ENCODE measurements around the gene GOSR1. TPM values are rescaled to one million over a fixed set of nuclear protein-coding genes. Genes with fewer than 3 reads are reported as not detected.
A peak's percentile ranks its signal among the peaks of the same experiment; 100 is the strongest.
"Not testable (repeated sequence)": the region's sequence is repeated elsewhere in the genome, so short reads cannot be mapped to it uniquely, and the experiment has no call there.

The GOSR1 gene
- 50.9 TPM for total RNA-seq
- long read RNA-seq, full-length matches to known transcripts: 19 of 46 reads
- long read RNA-seq, partial matches to known transcripts: 4 of 46 reads
- long read RNA-seq, other reads (novel, unspliced or antisense): 23 of 46 reads

GRCh38 chr17:30477083-30477773 is at the start of gene GOSR1:
Gene GOSR1, plus strand, starts transcription at chr17:30477408. Its CDS starts 26 bp downstream, at chr17:30477434.
- peak; percentile 97 for DNase-seq (ENCODE audit: low spot score)

- no peak for DNase-seq (ENCODE audit: low spot score)
These were observed 49.6 kb upstream of the GOSR1 start for GRCh38 chr17:30427611-30428010.

- no peak for DNase-seq (ENCODE audit: low spot score)
These were observed 48.1 kb upstream of the GOSR1 start for GRCh38 chr17:30429155-30429554.

GRCh38 chr17:30433514-30433913 is 43.7 kb upstream of the GOSR1 start:
- no peak for DNase-seq (ENCODE audit: low spot score)

- DNase-seq (ENCODE audit: low spot score): no peak
These were observed 40.5 kb upstream of the GOSR1 start for GRCh38 chr17:30436729-30437128.

GRCh38 chr17:30443721-30444120 is 33.5 kb upstream of the GOSR1 start:
- DNase-seq (ENCODE audit: low spot score): no peak

GRCh38 chr17:30446640-30447039 is 30.6 kb upstream of the GOSR1 start:
- DNase-seq (ENCODE audit: low spot score): not testable (repeated sequence)

GRCh38 chr17:30449480-30449879 is 27.7 kb upstream of the GOSR1 start:
- DNase-seq (ENCODE audit: low spot score): no peak

GRCh38 chr17:30450125-30451027 is 26.8 kb upstream of the GOSR1 start:
- DNase-seq (ENCODE audit: low spot score): no peak

- no peak for DNase-seq (ENCODE audit: low spot score)
These were observed 22.6 kb upstream of the GOSR1 start for GRCh38 chr17:30454635-30455034.

- DNase-seq (ENCODE audit: low spot score): no peak
These were observed 18.8 kb upstream of the GOSR1 start for GRCh38 chr17:30458371-30458770.

- DNase-seq (ENCODE audit: low spot score): not testable (repeated sequence)
These were observed 18.3 kb upstream of the GOSR1 start for GRCh38 chr17:30458797-30459413.

GRCh38 chr17:30468465-30468864 is 8.7 kb upstream of the GOSR1 start:
- no peak for DNase-seq (ENCODE audit: low spot score)

- DNase-seq (ENCODE audit: low spot score): no peak
These were observed 4.8 kb upstream of the GOSR1 start for GRCh38 chr17:30472238-30472890.

- DNase-seq (ENCODE audit: low spot score): no peak
These were observed 2.0 kb upstream of the GOSR1 start for GRCh38 chr17:30475206-30475605.

GRCh38 chr17:30476726-30477082 is 504 bp upstream of the GOSR1 start:
- DNase-seq (ENCODE audit: low spot score): no peak

GRCh38 chr17:30477774-30478115 is 537 bp downstream of the GOSR1 start:
- DNase-seq (ENCODE audit: low spot score): no peak

- DNase-seq (ENCODE audit: low spot score): no peak
These were observed 5.3 kb downstream of the GOSR1 start for GRCh38 chr17:30482555-30482954.

- no peak for DNase-seq (ENCODE audit: low spot score)
These were observed 6.0 kb downstream of the GOSR1 start for GRCh38 chr17:30483159-30483558.

- DNase-seq (ENCODE audit: low spot score): no peak
These were observed 16.6 kb downstream of the GOSR1 start for GRCh38 chr17:30493780-30494179.

- no peak for DNase-seq (ENCODE audit: low spot score)
These were observed 18.4 kb downstream of the GOSR1 start for GRCh38 chr17:30495586-30495985.
